ENCODE measurements around the gene CDC42BPA. TPM values are rescaled to one million over a fixed set of nuclear protein-coding genes. Genes with fewer than 3 reads are reported as not detected.

Gene CDC42BPA
- total RNA-seq, 1 experiment from 2014 or later: 30.1 TPM

- no peak overlapping the region for H4K91ac ChIP-seq (ENCODE audit: insufficient read length, low read depth, low read length)
- no peaks in the 10 kb centered on the region for H3K27me3 Mint-ChIP-seq (ENCODE audit: low read depth)
- H3K79me1 ChIP-seq (ENCODE audit: insufficient read depth, low read depth, low read length, poor library complexity, severe bottlenecking): peaks cover 4% of the 10 kb centered on the region
- no peak for TF ChIP-seq CTCF (conservative IDR thresholded peaks at IDR 0.05)
- no peak overlapping the region for H3K4me2 ChIP-seq (ENCODE audit: insufficient read depth, insufficient read length, low read length)
- H2BK20ac ChIP-seq (ENCODE audit: low read depth, low read length, poor library complexity, severe bottlenecking): no peak overlapping the region
- no peak overlapping the region for H2BK5ac ChIP-seq (ENCODE audit: insufficient read length, low read length)
- H3K27ac Mint-ChIP-seq: no peak overlapping the region
- no peak overlapping the region for H3K4me3 Mint-ChIP-seq
- H3K79me2 ChIP-seq (ENCODE audit: insufficient read depth, low read length): no peaks in the 10 kb centered on the region
- no CpG with 5 or more reads among the region's 9 CpGs for WGBS (ENCODE audit: extremely low coverage, insufficient read length, low lambda C conversion rate)
- H3K9me3 ChIP-seq (ENCODE audit: control insufficient read depth, low read depth, low read length): no peaks in the 10 kb centered on the region
- H2BK12ac ChIP-seq (ENCODE audit: insufficient read length, low read depth, low read length): no peak overlapping the region
- H3K23ac ChIP-seq (ENCODE audit: insufficient read length, low read depth, low read length): no peak overlapping the region
- no peaks in the 10 kb centered on the region for H3K23me2 ChIP-seq (ENCODE audit: insufficient read length, low read depth, low read length, poor library complexity, severe bottlenecking)
- H2AK5ac ChIP-seq (ENCODE audit: insufficient read length, low read length): no peak overlapping the region
- no peak overlapping the region for H4K8ac ChIP-seq (replicated peaks; ENCODE audit: insufficient read length, low read depth, low read length)
- H3K18ac ChIP-seq (ENCODE audit: insufficient read length, low read depth, low read length): no peak overlapping the region
- peaks cover 2 to 11% (median 3%) of the 10 kb centered on the region in 3 experiments; a peak in 5 of 7 replicates for H3K36me3 Mint-ChIP-seq (ENCODE audit: insufficient read depth in 1 of 3, low read depth in 3 of 3)
- H3K27me3 ChIP-seq (ENCODE audit: insufficient read depth, low read length): no peaks in the 10 kb centered on the region
- H3K9me3 Mint-ChIP-seq: no peaks in the 10 kb centered on the region; a peak in 1 of 5 replicates
- H3K9ac ChIP-seq (ENCODE audit: extremely low read depth, insufficient read length, low read length): no peak overlapping the region
- H3K4me1 Mint-ChIP-seq: peaks cover 6 to 14% of the 10 kb centered on the region in 2 experiments
- no peak overlapping the region for H3T11ph ChIP-seq (ENCODE audit: low read length)
- no peak overlapping the region for H3K4ac ChIP-seq (ENCODE audit: low read depth, low read length)
- H4K5ac ChIP-seq (ENCODE audit: insufficient read length, low read depth, low read length): no peak overlapping the region
- H3K14ac ChIP-seq (ENCODE audit: insufficient read depth, low read length): no peak overlapping the region
- H2AFZ ChIP-seq (ENCODE audit: low read length): no peak overlapping the region
- H2BK15ac ChIP-seq (ENCODE audit: low read depth, low read length): no peak overlapping the region
- H3K27ac ChIP-seq (ENCODE audit: insufficient read length, low read depth, low read length): no peak overlapping the region
- H2BK120ac ChIP-seq (ENCODE audit: low read depth, low read length, poor library complexity, severe bottlenecking): no peak overlapping the region
- H3K4me1 ChIP-seq (ENCODE audit: insufficient read depth, low read length): no peaks in the 10 kb centered on the region
- H4K20me1 ChIP-seq (ENCODE audit: control insufficient read depth, insufficient read depth, insufficient read length): no peaks in the 10 kb centered on the region
- no peak overlapping the region for H3K56ac ChIP-seq (ENCODE audit: insufficient read length, low read depth, low read length)
- peak; percentile 31 for DNase-seq
Measured at GRCh38 chr1:227185291-227185690, 133.0 kb downstream of the CDC42BPA start.

Measured in H9 (cell line).